ENCODE data around the gene NUP35. TPM values are rescaled to one million over a fixed set of nuclear protein-coding genes. Genes with fewer than 3 reads are reported as not detected.
"Not testable (repeated sequence)": the region's sequence is repeated elsewhere in the genome, so short reads cannot be mapped to it uniquely, and the experiment has no call there.

Gene NUP35
- total RNA-seq, 2 experiments from 2014 or later, result 15.5 to 15.9 TPM

GRCh38 chr2:183112577-183112976, 11.7 kb upstream of the NUP35 start:
- no peaks in the 10 kb centered on the region for H3K4me1 Mint-ChIP-seq
- no peak for DNase-seq
- no peaks in the 10 kb centered on the region for H3K36me3 Mint-ChIP-seq (ENCODE audit: low read depth)
- CTCF ChIA-PET, result no interaction called here
- POLR2A ChIA-PET, result no interaction called here
- no peak overlapping the region for H3K27ac Mint-ChIP-seq
- peaks cover 17% of the 10 kb centered on the region for H3K27me3 Mint-ChIP-seq
- H3K4me3 Mint-ChIP-seq, result no peak overlapping the region
- no peaks in the 10 kb centered on the region for H3K9me3 Mint-ChIP-seq

- DNase-seq, result no peak
- H3K27me3 Mint-ChIP-seq, result peaks cover 21% of the 10 kb centered on the region
- no peak overlapping the region for H3K4me3 Mint-ChIP-seq
- H3K27ac Mint-ChIP-seq, result no peak overlapping the region
- ChIA-PET CTCF (no interaction called here), POLR2A (no interaction called here)
- no peaks in the 10 kb centered on the region for H3K4me1 Mint-ChIP-seq
- H3K36me3 Mint-ChIP-seq (ENCODE audit: low read depth), result no peaks in the 10 kb centered on the region
- H3K9me3 Mint-ChIP-seq, result no peaks in the 10 kb centered on the region
These were observed 10.6 kb upstream of the NUP35 start for GRCh38 chr2:183113630-183114029.

GRCh38 chr2:183117226-183117625, 7.0 kb upstream of the NUP35 start:
- Mint-ChIP-seq H3K4me3 (no peak overlapping the region), H3K4me1 (no peaks in the 10 kb centered on the region), H3K36me3 (ENCODE audit: low read depth) (no peaks in the 10 kb centered on the region), H3K27ac (no peak overlapping the region), H3K9me3 (no peaks in the 10 kb centered on the region), H3K27me3 (peaks cover 26% of the 10 kb centered on the region)
- CTCF ChIA-PET, result no interaction called here
- no peak for DNase-seq
- POLR2A ChIA-PET, result no interaction called here

- DNase-seq, result no peak
- peak overlapping the region; percentile 80 for H3K4me3 Mint-ChIP-seq
These were observed 905 bp upstream of the NUP35 start for GRCh38 chr2:183123117-183123958.

GRCh38 chr2:183123959-183124221, 353 bp upstream of the NUP35 start:
- POLR2A ChIA-PET, result interaction anchor here (2.4 kb wide), 1 partner anchor 45 kb away, joined by 12 read pairs; the partner anchor contains the start of gene DUSP19
- H3K4me1 Mint-ChIP-seq, result peaks cover 33% of the 10 kb centered on the region

More at GRCh38 chr2:183123117-183123958, 905 bp upstream of the NUP35 start:
- Mint-ChIP-seq H3K9me3 (no peaks in the 10 kb centered on the region), H3K27ac (peak overlapping the region; percentile 96), H3K36me3 (ENCODE audit: low read depth) (peaks cover 5% of the 10 kb centered on the region), H3K4me1 (peaks cover 33% of the 10 kb centered on the region), H3K27me3 (peaks cover 9% of the 10 kb centered on the region)
- POLR2A ChIA-PET, result interaction anchor here (2.4 kb wide), 1 partner anchor 44 kb away, joined by 12 read pairs; the partner anchor contains the start of gene DUSP19
- CTCF ChIA-PET, result interaction anchor here (1.0 to 1.5 kb wide), 2 partner anchors 15 to 143 kb away, joined by 3 to 4 read pairs; no protein-coding TSS in a partner anchor

GRCh38 chr2:183124957-183125255, 663 bp downstream of the NUP35 start:
- POLR2A ChIA-PET, result interaction anchor here (0.9 to 2.4 kb wide), 5 partner anchors 14 to 174 kb away, joined by 3 to 12 read pairs (median 4); partner anchors contain the start of gene DUSP19
- H3K4me1 Mint-ChIP-seq, result peaks cover 33% of the 10 kb centered on the region
- H3K36me3 Mint-ChIP-seq (ENCODE audit: low read depth), result peaks cover 11% of the 10 kb centered on the region
- H3K27me3 Mint-ChIP-seq, result peaks cover 2% of the 10 kb centered on the region
- CTCF ChIA-PET, result interaction anchor here (1.5 kb wide), 1 partner anchor 145 kb away, joined by 4 read pairs; no protein-coding TSS in a partner anchor
- H3K4me3 Mint-ChIP-seq, result peak overlapping the region; percentile 80
- DNase-seq, result no peak
- H3K9me3 Mint-ChIP-seq, result no peaks in the 10 kb centered on the region
- peak overlapping the region; percentile 96 for H3K27ac Mint-ChIP-seq

More at GRCh38 chr2:183123959-183124221, 353 bp upstream of the NUP35 start:
- no peak for DNase-seq
- H3K27me3 Mint-ChIP-seq, result peaks cover 5% of the 10 kb centered on the region
- H3K9me3 Mint-ChIP-seq, result no peaks in the 10 kb centered on the region
- peak overlapping the region; percentile 80 for H3K4me3 Mint-ChIP-seq
- H3K36me3 Mint-ChIP-seq (ENCODE audit: low read depth), result peaks cover 7% of the 10 kb centered on the region
- peak overlapping the region; percentile 96 for H3K27ac Mint-ChIP-seq
- CTCF ChIA-PET, result interaction anchor here (1.0 to 1.5 kb wide), 2 partner anchors 15 to 144 kb away, joined by 3 to 4 read pairs; no protein-coding TSS in a partner anchor

- Mint-ChIP-seq H3K27ac (no peak overlapping the region), H3K36me3 (ENCODE audit: low read depth) (peaks cover 12% of the 10 kb centered on the region), H3K4me3 (peak overlapping the region; percentile 80), H3K9me3 (no peaks in the 10 kb centered on the region), H3K27me3 (no peaks in the 10 kb centered on the region), H3K4me1 (peaks cover 33% of the 10 kb centered on the region)
- CTCF ChIA-PET, result no interaction called here
- DNase-seq, result no peak
- POLR2A ChIA-PET, result interaction anchor here (1.6 kb wide), 1 partner anchor 13 kb away, joined by 4 read pairs; no protein-coding TSS in a partner anchor
These were observed 1.6 kb downstream of the NUP35 start for GRCh38 chr2:183125659-183126341.

- POLR2A ChIA-PET, result no interaction called here
- H3K27ac Mint-ChIP-seq, result no peak overlapping the region
- H3K4me1 Mint-ChIP-seq, result peaks cover 33% of the 10 kb centered on the region
- H3K4me3 Mint-ChIP-seq, result no peak overlapping the region
- H3K27me3 Mint-ChIP-seq, result no peaks in the 10 kb centered on the region
- DNase-seq, result no peak
- H3K36me3 Mint-ChIP-seq (ENCODE audit: low read depth), result peaks cover 18% of the 10 kb centered on the region
- CTCF ChIA-PET, result no interaction called here
- no peaks in the 10 kb centered on the region for H3K9me3 Mint-ChIP-seq
These were observed 2.4 kb downstream of the NUP35 start for GRCh38 chr2:183126635-183127034.

GRCh38 chr2:183134016-183134415, 9.8 kb downstream of the NUP35 start:
- Mint-ChIP-seq H3K27me3 (no peaks in the 10 kb centered on the region), H3K27ac (no peak overlapping the region), H3K4me1 (no peaks in the 10 kb centered on the region), H3K9me3 (no peaks in the 10 kb centered on the region), H3K36me3 (ENCODE audit: low read depth) (peaks cover 27% of the 10 kb centered on the region), H3K4me3 (no peak overlapping the region)
- DNase-seq, result no peak
- ChIA-PET POLR2A (no interaction called here), CTCF (no interaction called here)

GRCh38 chr2:183148955-183149354, 24.7 kb downstream of the NUP35 start:
- ChIA-PET POLR2A (no interaction called here), CTCF (no interaction called here)
- Mint-ChIP-seq H3K9me3 (peaks cover 14% of the 10 kb centered on the region), H3K4me3 (no peak overlapping the region), H3K36me3 (ENCODE audit: low read depth) (peaks cover 69% of the 10 kb centered on the region), H3K27me3 (no peaks in the 10 kb centered on the region), H3K4me1 (no peaks in the 10 kb centered on the region), H3K27ac (no peak overlapping the region)
- no peak for DNase-seq

- CTCF ChIA-PET, result no interaction called here
- Mint-ChIP-seq H3K4me1 (no peaks in the 10 kb centered on the region), H3K27ac (no peak overlapping the region), H3K4me3 (no peak overlapping the region), H3K36me3 (ENCODE audit: low read depth) (peaks cover 69% of the 10 kb centered on the region), H3K9me3 (peaks cover 9% of the 10 kb centered on the region), H3K27me3 (no peaks in the 10 kb centered on the region)
- DNase-seq, result no peak
- POLR2A ChIA-PET, result no interaction called here
These were observed 25.2 kb downstream of the NUP35 start for GRCh38 chr2:183149489-183149888.

- peaks cover 65% of the 10 kb centered on the region for H3K36me3 Mint-ChIP-seq (ENCODE audit: low read depth)
- H3K4me3 Mint-ChIP-seq, CTCF ChIA-PET, POLR2A ChIA-PET, H3K9me3 Mint-ChIP-seq, H3K27me3 Mint-ChIP-seq, H3K4me1 Mint-ChIP-seq, DNase-seq, H3K27ac Mint-ChIP-seq: not testable (repeated sequence)
These were observed 28.0 kb downstream of the NUP35 start for GRCh38 chr2:183152280-183152679.

GRCh38 chr2:183153967-183154366, 29.7 kb downstream of the NUP35 start:
- H3K27ac Mint-ChIP-seq, result no peak overlapping the region
- H3K4me3 Mint-ChIP-seq, result no peak overlapping the region
- POLR2A ChIA-PET, result no interaction called here
- no peaks in the 10 kb centered on the region for H3K27me3 Mint-ChIP-seq
- no peaks in the 10 kb centered on the region for H3K4me1 Mint-ChIP-seq
- H3K36me3 Mint-ChIP-seq (ENCODE audit: low read depth), result peaks cover 62% of the 10 kb centered on the region
- DNase-seq, result no peak
- no peaks in the 10 kb centered on the region for H3K9me3 Mint-ChIP-seq
- CTCF ChIA-PET, result no interaction called here

Measured in activated CD4-positive, alpha-beta memory T cell treated with anti-CD3 and anti-CD28 coated beads, Interleukin-2, amount 10 ng/mL, durations not matched to agents 7 days and 5 days (primary cell).